IMR-90 (cell line): ENCODE data around the gene PCBP3. TPM values are rescaled to one million over a fixed set of nuclear protein-coding genes. Genes with fewer than 3 reads are reported as not detected.

Experiments used
- ATAC-seq: fragments of 200-7000 bp; cut with Tn5 transposase; 2 replicates; pipeline ENCODE4 v1.9.1; 2020; ENCODE audit warnings: low read depth, mild to moderate bottlenecking, moderate library complexity
- BruUV-seq: library from RNA; stranded (reverse); fragments of 400-500 nt; replicated peaks from 2 replicates; lab custom pipeline; 2021; lab: Mats Ljungman, UMichigan
- CTCF ChIA-PET: fragments of 300-600 bp; formaldehyde crosslinking; extraction: SDS; loops from one replicate; lab custom pipeline; 2021; ENCODE audit warnings: antibody characterized with exemption; lab: Yijun Ruan, JAX
- POLR2A ChIA-PET: fragments of 300-600 bp; sonication (Branson Sonifier 250); formaldehyde crosslinking; loops from one replicate; lab custom pipeline; 2022; ENCODE audit warnings: antibody characterized with exemption; ENCODE audit not compliant: unreplicated experiment; lab: Charles Lee
- DNase-seq: peaks from one replicate; pipeline ENCODE4 v3.0.0; 2013
- H2AFZ ChIP-seq: replicated peaks from 2 replicates; pipeline ENCODE3; 2013; ENCODE audit warnings: low read length, mild to moderate bottlenecking; ENCODE audit not compliant: poor library complexity
- H2AK5ac ChIP-seq: 2 replicates; pipeline ENCODE4 v1.6.1; 2013; ENCODE audit warnings: low read depth, low read length, inconsistent platforms
- H2AK9ac ChIP-seq: replicated peaks from 2 replicates; pipeline ENCODE3; 2013; ENCODE audit warnings: mild to moderate bottlenecking, low read depth, low read length, moderate library complexity; ENCODE audit not compliant: poor library complexity
- H2BK120ac ChIP-seq: 2 replicates; pipeline ENCODE4 v1.6.1; 2013; ENCODE audit warnings: low read depth, low read length, inconsistent platforms
- H2BK15ac ChIP-seq: 3 replicates; pipeline ENCODE4 v1.6.1; 2013; ENCODE audit warnings: low read depth, low read length, inconsistent platforms
- H2BK20ac ChIP-seq: 2 replicates; pipeline ENCODE4 v1.6.1; 2013; ENCODE audit warnings: low read depth, mild to moderate bottlenecking, inconsistent platforms, low read length, moderate library complexity
- H2BK5ac ChIP-seq: 2 replicates; pipeline ENCODE4 v1.6.1; 2013; ENCODE audit warnings: mild to moderate bottlenecking, low read depth, low read length, inconsistent platforms; ENCODE audit not compliant: poor library complexity, severe bottlenecking
- H3K14ac ChIP-seq: replicated peaks from 2 replicates; pipeline ENCODE4 v1.6.1; 2013; ENCODE audit warnings: low read depth, low read length, inconsistent platforms
- H3K18ac ChIP-seq: 2 replicates; pipeline ENCODE4 v1.6.1; 2013; ENCODE audit warnings: low read depth, low read length, control low read depth
- H3K23ac ChIP-seq: 2 replicates; pipeline ENCODE4 v1.6.1; 2013; ENCODE audit warnings: low read depth, low read length, inconsistent platforms
- H3K27ac ChIP-seq: 2 replicates; pipeline ENCODE4 v1.5.1; 2013; ENCODE audit warnings: mild to moderate bottlenecking, control low read depth, low read length; ENCODE audit not compliant: insufficient read depth
- H3K27me3 ChIP-seq: 2 replicates; pipeline ENCODE4 v1.6.1; 2013; ENCODE audit warnings: low read length; ENCODE audit not compliant: control insufficient read depth, insufficient read depth
- H3K36me3 ChIP-seq: 2 replicates; pipeline ENCODE4 v1.6.1; 2013; ENCODE audit warnings: low read length, mixed read lengths; ENCODE audit not compliant: control insufficient read depth, insufficient read depth
- H3K4ac ChIP-seq: 2 replicates; pipeline ENCODE4 v1.6.1; 2013; ENCODE audit warnings: low read depth, low read length, inconsistent platforms
- H3K4me1 ChIP-seq: 2 replicates; pipeline ENCODE4 v1.6.1; 2013; ENCODE audit warnings: low read length, mixed read lengths; ENCODE audit not compliant: control insufficient read depth, insufficient read depth
- H3K4me2 ChIP-seq: 2 replicates; pipeline ENCODE4 v1.6.1; 2013; ENCODE audit warnings: low read depth, mild to moderate bottlenecking, control low read depth, low read length, moderate library complexity
- H3K4me3 ChIP-seq: 2 replicates; pipeline ENCODE4 v1.5.1; 2013; ENCODE audit warnings: low read depth, mild to moderate bottlenecking, control low read depth, low read length, moderate library complexity; ENCODE audit not compliant: insufficient read depth
- H3K56ac ChIP-seq: 2 replicates; pipeline ENCODE4 v1.6.1; 2013; ENCODE audit warnings: low read length, inconsistent platforms; ENCODE audit not compliant: insufficient read depth; ENCODE audit errors: extremely low read depth
- H3K79me1 ChIP-seq, 2 experiments: 2 replicates each; pipeline ENCODE4 v1.6.1; 2013; ENCODE audit warnings: low read length in 2 of 2, inconsistent platforms in 1 of 2, low read depth in 1 of 2
- H3K9ac ChIP-seq: 2 replicates; pipeline ENCODE4 v1.6.1; 2013; ENCODE audit warnings: low read depth, low read length, control low read depth
- H3K9me1 ChIP-seq: 2 replicates; pipeline ENCODE4 v1.6.1; 2013; ENCODE audit warnings: low read length, inconsistent platforms; ENCODE audit not compliant: insufficient read depth
- H3K9me3 ChIP-seq: 2 replicates; pipeline ENCODE4 v1.6.1; 2013; ENCODE audit warnings: low read length; ENCODE audit not compliant: control insufficient read depth, insufficient read depth
- H4K20me1 ChIP-seq: 2 replicates; pipeline ENCODE4 v1.6.1; 2013; ENCODE audit warnings: low read length, inconsistent platforms; ENCODE audit not compliant: insufficient read depth
- H4K5ac ChIP-seq: 2 replicates; pipeline ENCODE4 v1.6.1; 2013; ENCODE audit warnings: mild to moderate bottlenecking, low read depth, low read length, control low read depth
- H4K8ac ChIP-seq, 2 experiments: 2 replicates each; pipeline ENCODE4 v1.6.1; 2013; ENCODE audit warnings: low read depth in 2 of 2, low read length in 2 of 2, control low read depth in 1 of 2, inconsistent platforms in 1 of 2
- H4K91ac ChIP-seq: 2 replicates; pipeline ENCODE4 v1.6.1; 2013; ENCODE audit warnings: low read depth, low read length, inconsistent platforms; ENCODE audit not compliant: insufficient read depth
- BHLHE40 ChIP-seq: fragments of 150-350 bp; IDR thresholded peaks from 2 replicates; pipeline ENCODE4 v1.6.1; 2016; ENCODE audit warnings: mild to moderate bottlenecking, low read depth, low read length
- CEBPB ChIP-seq: IDR thresholded peaks from 2 replicates; pipeline ENCODE4 v1.6.1; 2012; ENCODE audit warnings: low read depth, low read length, improper control_type of control experiment
- CHD1 ChIP-seq: IDR thresholded peaks from 2 replicates; pipeline ENCODE4 v1.6.1; 2012; ENCODE audit warnings: low read depth, low read length, improper control_type of control experiment
- FOS ChIP-seq: fragments of 150-350 bp; IDR thresholded peaks from 2 replicates; pipeline ENCODE4 v1.6.1; 2016; ENCODE audit warnings: low read depth, low read length
- MAFK ChIP-seq: IDR thresholded peaks from 2 replicates; pipeline ENCODE4 v1.6.1; 2012; ENCODE audit warnings: low read depth, low read length, improper control_type of control experiment
- MAZ ChIP-seq: IDR thresholded peaks from 2 replicates; pipeline ENCODE4 v1.6.1; 2012; ENCODE audit warnings: low read depth, mild to moderate bottlenecking, low read length, improper control_type of control experiment, moderate library complexity, borderline replicate concordance
- MXI1 ChIP-seq: IDR thresholded peaks from 2 replicates; pipeline ENCODE4 v1.6.1; 2012; ENCODE audit warnings: low read depth, mild to moderate bottlenecking, low read length, moderate library complexity, borderline replicate concordance
- NFE2L2 ChIP-seq: fragments of 150-350 bp; IDR thresholded peaks from 2 replicates; pipeline ENCODE4 v1.6.1; 2016; ENCODE audit warnings: low read depth, mild to moderate bottlenecking, low read length
- POLR2A ChIP-seq: IDR thresholded peaks from 2 replicates; pipeline ENCODE4 v1.6.1; 2012; ENCODE audit warnings: mild to moderate bottlenecking, low read depth, low read length
- RAD21 ChIP-seq: IDR thresholded peaks from 2 replicates; pipeline ENCODE4 v1.6.1; 2012; ENCODE audit warnings: low read length, improper control_type of control experiment
- RCOR1 ChIP-seq: IDR thresholded peaks from 2 replicates; pipeline ENCODE4 v1.6.1; 2012; ENCODE audit warnings: mild to moderate bottlenecking, low read length, improper control_type of control experiment; ENCODE audit not compliant: insufficient replicate concordance
- RFX5 ChIP-seq: IDR thresholded peaks from 2 replicates; pipeline ENCODE4 v1.8.0; 2012; ENCODE audit warnings: low read depth, mild to moderate bottlenecking, low read length, moderate library complexity
- SMC3 ChIP-seq: fragments of 150-350 bp; IDR thresholded peaks from 2 replicates; pipeline ENCODE4 v1.6.1; 2016; ENCODE audit warnings: low read depth, mild to moderate bottlenecking, antibody characterized with exemption, low read length, moderate library complexity
- WGBS, 2 experiments: methylation state at CpG; one replicate each; pipeline versions ENCODE4 v1.1.5 to v1.1.7; 2013; ENCODE audit warnings: missing lambda C conversion rate in 2 of 2; ENCODE audit not compliant: insufficient read length in 1 of 2; ENCODE audit errors: extremely low coverage in 2 of 2; 5-methylcytosine and 5-hydroxymethylcytosine counted together
- dilution Hi-C: fragments of 300-500 bp; cut with HindIII; formaldehyde crosslinking; loops from one replicate; pipeline ENCODE4 v1.14.3; 2018; ENCODE audit warnings: low sequenced_read_pairs; ENCODE audit not compliant: unreplicated experiment
- in situ Hi-C: fragments of 300-500 bp; cut with MboI; formaldehyde crosslinking; loops from 3 replicates; pipeline ENCODE4 v1.14.3; 2019; ENCODE audit warnings: low sequenced_read_pairs, inconsistent platforms, mixed read lengths
- intact Hi-C: fragments of 100-400 bp; cut with micrococcal nuclease; formaldehyde crosslinking; loops from 2 replicates; pipeline ENCODE4 v1.10.0; 2022
- polyA plus RNA-seq, 3 experiments: library from polyadenylated mRNA; depleted of rRNA; stranded (reverse); fragments of >200 nt; gene quantifications; 2 replicates each; pipeline ENCODE4 v1.2.3, GENCODE V29; 2012; ENCODE audit warnings: low replicate concordance in 1 of 3
- total RNA-seq: library from RNA; depleted of rRNA; stranded (reverse); fragments of >200 nt; gene quantifications from 2 replicates; pipeline ENCODE4 v1.2.3, GENCODE V29; 2012
- TF ChIP-seq, protein P1 (sequence below): fragments of 150-350 bp; IDR thresholded peaks from 2 replicates; pipeline ENCODE4 v1.6.1; 2017; ENCODE audit warnings: mild to moderate bottlenecking, antibody characterized with exemption, low read length, low read depth
- TF ChIP-seq, protein P2 (sequence below): conservative IDR thresholded peaks from 2 replicates; pipeline ENCODE4 v1.5.1; 2012; ENCODE audit warnings: mild to moderate bottlenecking, low read depth, low read length, improper control_type of control experiment
- TF ChIP-seq, protein P3 (sequence below): fragments of 150-350 bp; IDR thresholded peaks from 2 replicates; pipeline ENCODE4 v1.6.1; 2016; ENCODE audit warnings: low read depth, mild to moderate bottlenecking, low read length, moderate library complexity, borderline replicate concordance

The PCBP3 gene
- total and polyA plus RNA-seq, 2 of the 4 experiments (the other 2 are of a cell fraction) = 2.9 to 3.9 TPM

DNA sequence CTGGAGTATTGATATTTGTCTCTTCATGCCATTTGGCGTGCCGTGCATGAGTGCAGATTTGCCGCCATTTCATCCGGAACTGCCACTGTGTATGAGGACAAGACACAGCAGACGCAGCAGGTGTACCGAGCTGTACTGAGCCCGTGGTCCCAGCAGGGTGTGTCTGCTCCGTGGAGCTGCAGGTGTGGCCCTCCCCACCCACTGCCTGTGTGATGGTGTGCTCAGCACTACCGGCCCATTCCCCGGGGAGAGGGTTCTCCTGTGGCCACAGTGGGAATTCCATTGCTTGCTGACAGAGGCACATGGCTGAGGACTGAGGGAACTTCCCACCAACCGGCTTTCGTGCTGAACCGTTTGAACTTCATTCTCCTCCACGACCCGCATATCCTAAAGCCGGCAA, 303.8 kb downstream of the PCBP3 start:
- Histone ChIP-seq H3K27me3 (peaks cover 2% of the 10 kb centered on the region; the same call in 1 of the 2 replicates), H2BK5ac (no peak overlapping the region), H4K91ac (no peak overlapping the region), H3K56ac (no peak overlapping the region), H2AFZ (no peak overlapping the region), H2BK20ac (no peak overlapping the region), H3K9ac (no peak overlapping the region), H3K36me3 (no peaks in the 10 kb centered on the region), H2AK9ac (no peak overlapping the region), H3K27ac (no peak overlapping the region), H4K20me1 (no peaks in the 10 kb centered on the region), H3K4me1 (peaks cover 5% of the 10 kb centered on the region; the same call in 1 of the 2 replicates), H2BK120ac (no peak overlapping the region), H3K79me1 (no peaks in the 10 kb centered on the region), H3K9me3 (no peaks in the 10 kb centered on the region), H2AK5ac (no peak overlapping the region), H3K18ac (no peak overlapping the region), H3K4me3 (no peak overlapping the region), H4K5ac (no peak overlapping the region), H4K8ac (no peak overlapping the region), H2BK15ac (no peak overlapping the region), H3K4me2 (no peak overlapping the region), H3K14ac (no peak overlapping the region), H3K23ac (no peak overlapping the region), H3K4ac (no peak overlapping the region), H3K9me1 (no peaks in the 10 kb centered on the region)
- no peak for ATAC-seq
- no peak for DNase-seq
- TF ChIP-seq POLR2A = no peak
- TF ChIP-seq SMC3 = no peak
- TF ChIP-seq RAD21 = no peak
- no peak for TF ChIP-seq MAFK
- TF ChIP-seq, protein P1, sequence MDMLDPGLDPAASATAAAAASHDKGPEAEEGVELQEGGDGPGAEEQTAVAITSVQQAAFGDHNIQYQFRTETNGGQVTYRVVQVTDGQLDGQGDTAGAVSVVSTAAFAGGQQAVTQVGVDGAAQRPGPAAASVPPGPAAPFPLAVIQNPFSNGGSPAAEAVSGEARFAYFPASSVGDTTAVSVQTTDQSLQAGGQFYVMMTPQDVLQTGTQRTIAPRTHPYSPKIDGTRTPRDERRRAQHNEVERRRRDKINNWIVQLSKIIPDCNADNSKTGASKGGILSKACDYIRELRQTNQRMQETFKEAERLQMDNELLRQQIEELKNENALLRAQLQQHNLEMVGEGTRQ = no peak
- no peak for TF ChIP-seq MXI1
- no peak for TF ChIP-seq CEBPB
- no peak for TF ChIP-seq BHLHE40
- no peak for TF ChIP-seq MAZ
- TF ChIP-seq CHD1 = no peak
- TF ChIP-seq, protein P2, sequence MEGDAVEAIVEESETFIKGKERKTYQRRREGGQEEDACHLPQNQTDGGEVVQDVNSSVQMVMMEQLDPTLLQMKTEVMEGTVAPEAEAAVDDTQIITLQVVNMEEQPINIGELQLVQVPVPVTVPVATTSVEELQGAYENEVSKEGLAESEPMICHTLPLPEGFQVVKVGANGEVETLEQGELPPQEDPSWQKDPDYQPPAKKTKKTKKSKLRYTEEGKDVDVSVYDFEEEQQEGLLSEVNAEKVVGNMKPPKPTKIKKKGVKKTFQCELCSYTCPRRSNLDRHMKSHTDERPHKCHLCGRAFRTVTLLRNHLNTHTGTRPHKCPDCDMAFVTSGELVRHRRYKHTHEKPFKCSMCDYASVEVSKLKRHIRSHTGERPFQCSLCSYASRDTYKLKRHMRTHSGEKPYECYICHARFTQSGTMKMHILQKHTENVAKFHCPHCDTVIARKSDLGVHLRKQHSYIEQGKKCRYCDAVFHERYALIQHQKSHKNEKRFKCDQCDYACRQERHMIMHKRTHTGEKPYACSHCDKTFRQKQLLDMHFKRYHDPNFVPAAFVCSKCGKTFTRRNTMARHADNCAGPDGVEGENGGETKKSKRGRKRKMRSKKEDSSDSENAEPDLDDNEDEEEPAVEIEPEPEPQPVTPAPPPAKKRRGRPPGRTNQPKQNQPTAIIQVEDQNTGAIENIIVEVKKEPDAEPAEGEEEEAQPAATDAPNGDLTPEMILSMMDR = no peak
- TF ChIP-seq, protein P3, sequence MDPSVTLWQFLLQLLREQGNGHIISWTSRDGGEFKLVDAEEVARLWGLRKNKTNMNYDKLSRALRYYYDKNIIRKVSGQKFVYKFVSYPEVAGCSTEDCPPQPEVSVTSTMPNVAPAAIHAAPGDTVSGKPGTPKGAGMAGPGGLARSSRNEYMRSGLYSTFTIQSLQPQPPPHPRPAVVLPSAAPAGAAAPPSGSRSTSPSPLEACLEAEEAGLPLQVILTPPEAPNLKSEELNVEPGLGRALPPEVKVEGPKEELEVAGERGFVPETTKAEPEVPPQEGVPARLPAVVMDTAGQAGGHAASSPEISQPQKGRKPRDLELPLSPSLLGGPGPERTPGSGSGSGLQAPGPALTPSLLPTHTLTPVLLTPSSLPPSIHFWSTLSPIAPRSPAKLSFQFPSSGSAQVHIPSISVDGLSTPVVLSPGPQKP = no peak
- no peak for TF ChIP-seq NFE2L2
- no peak for TF ChIP-seq RCOR1
- TF ChIP-seq RFX5 = no peak
- TF ChIP-seq FOS = no peak
- ChIA-PET POLR2A (no interaction called here), CTCF (no interaction called here)
- WGBS, 2 experiments = 97% methylated on average over 6 of the region's 16 CpGs; no CpG with 5 or more reads in 1 of the 2 experiments
- intact Hi-C loops (no loop called here), dilution Hi-C loops (no loop called here), in situ Hi-C loops (no loop called here)
- no TSS peak for BruUV-seq
